ENCODE data around the gene USH1G. TPM values are rescaled to one million over a fixed set of nuclear protein-coding genes. Genes with fewer than 3 reads are reported as not detected.

USH1G gene
- polyA plus RNA-seq, 3 donors: 0.03 TPM; not detected in 2

DNA sequence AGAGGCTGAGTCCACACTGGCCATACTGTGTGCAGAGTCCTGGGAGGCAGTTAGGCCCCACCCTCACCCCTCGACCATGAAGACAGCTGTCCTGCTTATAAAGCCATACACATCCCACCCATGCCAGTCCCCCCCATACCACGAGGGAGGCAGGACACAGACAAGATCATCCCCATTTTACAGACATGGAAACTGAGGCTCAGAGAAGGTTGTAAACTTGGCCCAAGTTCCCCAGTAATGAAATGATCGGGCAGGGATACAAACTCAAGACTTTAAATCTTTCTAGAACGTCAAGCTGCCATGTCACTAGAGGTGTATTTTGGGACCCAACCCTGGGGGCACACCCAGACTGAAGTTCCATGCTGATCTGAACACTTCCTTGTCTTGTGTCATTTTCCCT lies 33.0 kb upstream of the USH1G start:
- WGBS, 3 donors: 81 to 85% (median 81%) methylated on average over 4 of the region's 4 CpGs
- no peak overlapping the region for H3K27ac ChIP-seq (ENCODE audit: low read depth, low read length)

GRCh38 chr17:74954665-74955421 lies 31.8 kb upstream of the USH1G start:
- 61 to 82% (median 72%) methylated on average over 13 of the region's 13 CpGs for WGBS, 3 donors
- no peak overlapping the region for H3K27ac ChIP-seq (ENCODE audit: low read depth, low read length)

GRCh38 chr17:74954115-74954514 lies 31.1 kb upstream of the USH1G start:
- 90 to 93% (median 92%) methylated on average over 15 of the region's 15 CpGs for WGBS, 3 donors

GRCh38 chr17:74953134-74953687 lies 30.2 kb upstream of the USH1G start:
- WGBS, 3 donors: 83 to 86% (median 86%) methylated on average over 9 to 11 of the region's 11 CpGs
- no peak overlapping the region for H3K27ac ChIP-seq (ENCODE audit: low read depth, low read length)

More at GRCh38 chr17:74954115-74954514, 31.1 kb upstream of the USH1G start:
- H3K27ac ChIP-seq (ENCODE audit: low read depth, low read length): no peak overlapping the region

GRCh38 chr17:74952431-74953133 lies 29.5 kb upstream of the USH1G start:
- no peak overlapping the region for H3K27ac ChIP-seq (ENCODE audit: low read depth, low read length)
- 74 to 83% (median 78%) methylated on average over 24 of the region's 24 CpGs for WGBS, 3 donors

DNA sequence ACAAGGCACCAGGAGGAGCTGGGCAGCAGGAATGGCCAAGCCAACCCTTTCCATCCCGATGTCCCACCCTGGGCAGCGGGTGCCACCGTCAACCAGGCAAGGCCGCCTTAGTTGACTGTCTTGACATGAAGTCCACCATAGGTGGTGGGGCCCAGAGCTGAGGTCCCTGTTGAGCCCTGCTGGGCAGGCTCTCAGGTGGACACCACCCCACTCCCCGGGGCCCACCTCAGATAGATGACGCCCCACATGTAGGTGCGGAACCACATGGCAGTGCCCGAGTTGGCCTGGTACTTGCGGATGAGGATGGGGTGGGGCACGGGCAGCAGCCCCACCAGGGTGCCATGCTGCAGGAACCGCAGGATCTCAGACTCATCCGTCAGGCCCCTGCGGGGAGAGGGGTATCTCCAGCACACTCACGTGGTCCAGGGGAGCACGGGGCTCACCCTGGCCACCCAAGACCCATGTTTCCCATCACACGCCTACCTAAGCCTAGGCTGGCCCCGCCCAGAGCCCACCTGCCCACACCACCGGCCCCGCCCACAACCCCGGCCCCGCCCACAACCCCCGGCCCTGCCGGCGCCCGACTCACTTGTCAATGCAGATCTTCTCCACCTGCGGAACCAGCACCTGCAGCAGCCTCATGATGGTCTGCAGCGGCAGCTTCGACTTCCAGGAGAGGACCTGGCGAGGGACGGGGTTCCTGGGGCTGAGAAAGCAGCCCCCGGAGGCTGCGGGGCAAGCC lies 28.8 kb upstream of the USH1G start:
- WGBS, 3 donors: 75 to 82% (median 75%) methylated on average over 29 to 32 of the region's 32 CpGs
- H3K27ac ChIP-seq (ENCODE audit: low read depth, low read length): no peak overlapping the region

DNA sequence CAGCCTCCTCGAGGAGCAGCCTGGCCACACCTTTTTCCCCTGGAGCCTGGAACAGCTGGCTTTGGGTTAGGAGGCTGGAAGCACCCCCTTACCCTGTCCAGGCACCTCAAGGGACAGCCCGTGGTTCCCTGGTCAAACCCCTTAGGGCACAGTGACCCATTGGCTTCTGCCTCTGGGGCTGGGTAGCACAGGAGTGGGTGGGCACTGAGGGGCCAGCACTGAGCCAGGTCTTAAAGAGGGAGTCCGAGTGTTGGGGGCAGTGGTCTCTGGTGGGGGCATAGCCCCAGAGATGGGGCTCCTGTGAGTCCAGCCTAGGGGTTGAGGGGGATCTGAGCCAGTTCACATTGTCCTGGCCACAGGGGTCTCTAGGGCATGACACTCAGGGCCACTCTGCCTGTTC lies 28.0 kb upstream of the USH1G start:
- no peak overlapping the region for H3K27ac ChIP-seq (ENCODE audit: low read depth, low read length)
- WGBS, 3 donors: 62 to 69% (median 65%) methylated on average over 3 of the region's 3 CpGs

GRCh38 chr17:74950207-74950606 lies 27.2 kb upstream of the USH1G start:
- WGBS, 3 donors: 44 to 68% (median 52%) methylated on average over 6 to 8 of the region's 8 CpGs
- H3K27ac ChIP-seq (ENCODE audit: low read depth, low read length): no peak overlapping the region

- no peak overlapping the region for H3K27ac ChIP-seq (ENCODE audit: low read depth, low read length)
- WGBS, 3 donors: 42 to 62% (median 61%) methylated on average over 11 to 12 of the region's 12 CpGs
These were observed 26.5 kb upstream of the USH1G start for GRCh38 chr17:74949455-74950115.

GRCh38 chr17:74947041-74947754 lies 24.1 kb upstream of the USH1G start:
- H3K27ac ChIP-seq (ENCODE audit: low read depth, low read length): no peak overlapping the region
- WGBS, 3 donors: 89 to 94% (median 91%) methylated on average over 17 of the region's 17 CpGs

DNA sequence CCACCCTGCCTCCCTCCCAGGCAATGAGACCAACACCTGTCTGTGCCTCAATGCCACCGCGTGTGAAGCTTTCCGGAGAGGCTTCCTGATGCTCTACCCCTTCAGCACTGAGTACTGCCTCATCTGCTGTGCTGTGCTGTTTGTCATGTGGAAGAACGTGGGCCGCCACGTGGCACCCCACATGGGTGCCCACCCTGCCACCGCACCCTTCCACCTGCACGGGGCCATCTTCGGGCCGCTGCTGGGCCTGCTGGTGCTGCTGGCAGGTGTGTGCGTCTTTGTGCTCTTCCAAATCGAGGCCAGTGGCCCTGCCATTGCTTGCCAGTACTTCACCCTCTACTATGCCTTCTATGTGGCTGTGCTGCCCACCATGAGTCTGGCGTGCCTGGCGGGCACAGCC lies 23.6 kb upstream of the USH1G start:
- 84 to 92% (median 86%) methylated on average over 14 of the region's 14 CpGs for WGBS, 3 donors
- no peak overlapping the region for H3K27ac ChIP-seq (ENCODE audit: low read depth, low read length)

- WGBS, 3 donors: 47 to 52% (median 49%) methylated on average over 6 of the region's 6 CpGs
- no peak overlapping the region for H3K27ac ChIP-seq (ENCODE audit: low read depth, low read length)
These were observed 22.5 kb upstream of the USH1G start for GRCh38 chr17:74945543-74945942.

DNA sequence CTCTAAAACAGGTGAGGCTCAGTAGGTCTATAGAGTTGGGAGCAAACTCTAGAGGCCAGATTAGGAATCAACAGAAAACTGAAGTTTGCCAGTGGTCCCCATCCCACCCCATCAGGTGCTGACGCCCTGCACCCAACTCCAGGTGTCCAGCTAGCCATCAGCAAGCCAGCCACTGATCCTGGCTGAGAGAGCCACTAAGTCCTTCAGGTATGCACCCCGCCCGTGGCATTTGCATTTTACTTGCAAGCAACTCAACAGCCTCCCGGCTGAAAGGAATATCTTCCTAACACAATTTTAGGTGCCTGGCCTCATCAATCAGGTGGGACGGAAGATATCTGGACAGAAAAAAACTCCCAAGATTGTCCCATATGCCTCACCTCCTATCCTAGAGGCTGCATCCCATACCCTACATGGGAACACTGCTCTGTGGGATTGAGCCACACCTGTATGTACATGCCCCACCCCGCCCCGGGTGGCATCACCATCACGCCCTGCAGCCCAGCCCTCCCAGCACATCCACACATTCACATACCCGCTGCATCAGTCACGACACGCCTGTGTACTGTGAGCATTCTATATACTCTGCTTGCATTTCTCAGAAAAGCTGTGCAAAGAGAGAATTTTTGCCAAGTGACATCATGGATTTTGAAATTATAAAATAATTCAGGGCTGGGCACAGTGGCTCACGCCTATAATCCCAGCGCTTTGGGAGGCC lies 20.9 kb upstream of the USH1G start:
- H3K27ac ChIP-seq (ENCODE audit: low read depth, low read length): no peak overlapping the region
- WGBS, 3 donors: 67 to 70% (median 68%) methylated on average over 13 of the region's 13 CpGs

DNA sequence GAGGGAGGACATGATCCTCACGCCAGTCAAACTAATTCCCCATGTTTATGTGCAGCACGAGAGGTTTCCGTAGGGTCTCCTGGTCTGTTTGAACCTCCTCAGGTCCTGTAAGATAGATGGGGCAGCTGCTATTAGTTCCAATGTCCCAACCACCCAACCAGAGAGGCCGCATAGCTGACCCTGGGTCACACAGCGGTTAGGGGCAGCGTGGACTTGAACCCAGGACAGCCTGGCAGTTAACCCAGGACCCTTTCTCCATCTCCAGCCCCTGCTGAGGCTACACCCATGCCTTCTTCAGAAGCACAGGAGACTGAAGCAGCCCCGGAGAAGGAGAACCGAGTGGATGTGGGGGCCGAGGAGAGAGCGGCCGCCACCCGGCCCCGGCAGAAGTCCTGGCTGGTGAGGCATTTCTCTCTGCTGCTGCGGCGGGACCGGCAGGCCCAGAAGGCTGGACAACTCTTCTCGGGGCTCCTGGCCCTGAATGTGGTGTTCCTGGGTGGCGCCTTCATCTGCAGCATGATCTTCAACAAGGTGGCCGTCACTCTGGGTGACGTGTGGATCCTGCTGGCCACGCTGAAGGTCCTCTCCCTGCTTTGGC lies 18.2 kb upstream of the USH1G start:
- no peak overlapping the region for H3K27ac ChIP-seq (ENCODE audit: low read depth, low read length)
- WGBS, 3 donors: 73 to 82% (median 78%) methylated on average over 20 to 21 of the region's 21 CpGs

DNA sequence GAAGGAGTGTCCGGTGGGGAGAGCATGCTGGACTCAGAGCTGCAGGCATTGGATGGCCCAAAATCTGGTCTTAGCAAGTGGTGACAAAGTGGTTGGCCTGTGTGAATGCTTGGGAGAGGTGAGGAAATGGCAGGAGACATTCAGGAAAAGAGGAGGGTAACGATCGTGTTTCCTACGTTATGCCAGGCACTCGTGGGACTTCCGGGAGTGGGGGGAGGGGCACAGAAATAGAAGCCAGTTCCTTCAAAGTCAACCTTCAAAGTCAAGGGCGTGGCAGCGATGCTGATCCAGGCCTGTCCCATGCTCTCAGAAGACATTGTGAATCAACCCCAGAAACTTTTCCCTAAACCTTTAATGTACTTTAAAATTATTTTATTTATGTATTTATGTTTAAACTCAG lies 16.5 kb upstream of the USH1G start:
- 46 to 51% (median 48%) methylated on average over 8 of the region's 8 CpGs for WGBS, 3 donors

DNA sequence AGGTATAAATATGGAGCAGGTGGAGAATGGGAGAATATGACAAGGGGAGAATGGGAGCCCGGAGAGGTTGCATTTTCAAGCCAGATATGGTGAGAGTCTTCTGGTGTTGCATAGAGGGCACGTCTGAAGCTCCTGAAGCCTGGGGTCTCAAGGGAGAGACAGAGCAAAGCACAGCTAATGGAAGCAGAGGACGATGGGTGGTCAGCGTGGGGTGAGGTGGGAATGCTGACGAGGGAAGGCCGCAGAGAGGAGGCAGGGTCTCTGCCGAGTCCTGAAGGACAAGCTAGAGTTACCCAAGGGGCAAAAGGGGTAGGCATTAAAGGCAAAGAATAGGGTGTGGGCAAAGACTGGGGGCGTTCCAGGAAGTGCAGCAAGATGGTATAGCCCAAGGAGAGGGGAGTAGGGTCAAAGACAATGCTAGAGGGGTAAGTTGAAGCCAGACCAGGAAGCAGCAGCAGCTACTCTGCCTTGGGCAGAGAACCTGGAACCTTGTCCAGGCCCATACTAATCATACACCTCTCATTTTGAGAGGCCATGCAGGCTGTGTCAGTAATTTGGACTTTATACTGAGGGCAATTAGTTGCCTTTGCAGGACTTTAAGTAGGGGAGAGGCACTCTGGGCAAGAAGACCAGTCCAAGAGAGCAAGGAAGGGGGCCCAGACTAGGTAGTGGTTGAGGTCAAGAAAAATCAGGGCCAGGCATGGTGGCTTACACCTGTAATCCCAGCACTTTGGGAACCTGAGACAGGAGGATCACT lies 15.3 kb upstream of the USH1G start:
- no peak overlapping the region for H3K27ac ChIP-seq (ENCODE audit: low read depth, low read length)
- 60 to 80% (median 77%) methylated on average over 8 of the region's 8 CpGs for WGBS, 3 donors

More for the DNA sequence above, 16.5 kb upstream of the USH1G start:
- no peak overlapping the region for H3K27ac ChIP-seq (ENCODE audit: low read depth, low read length)

All from adipose tissue (tissue), 3 donors.